HL-60 (cell line): ENCODE measurements around the gene PYGB.

Experiments
- DNase-seq, 2 experiments: peaks; one replicate each; pipeline ENCODE4 v3.0.0-alpha.2; 2010 to 2020; ENCODE audit warnings: low read depth in 1 of 2, low spot score in 1 of 2
- H3K27ac ChIP-seq: fragments of 250-450 bp; sonication (Bioruptor Pico); replicated peaks from 2 replicates; pipeline ENCODE4 v1.5.1; 2020; ENCODE audit warnings: mild to moderate bottlenecking, moderate library complexity
- H3K27me3 ChIP-seq: fragments of 250-450 bp; sonication (Bioruptor Pico); 2 replicates; pipeline ENCODE4 v1.5.1; 2021; ENCODE audit warnings: mild to moderate bottlenecking, moderate library complexity; ENCODE audit not compliant: insufficient read depth, poor library complexity, severe bottlenecking
- H3K4me3 ChIP-seq: replicated peaks from 2 replicates; pipeline ENCODE4 v1.5.1; 2011; ENCODE audit warnings: mild to moderate bottlenecking, control low read depth, low read length; ENCODE audit not compliant: insufficient read depth
- CTCF ChIP-seq: IDR thresholded peaks from one replicate; pipeline ENCODE4 v1.5.1; 2011; ENCODE audit warnings: low read length, control low read depth, inconsistent platforms; ENCODE audit not compliant: insufficient read depth
- GABPA ChIP-seq: IDR thresholded peaks from 2 replicates; pipeline ENCODE4 v1.6.1; 2012; ENCODE audit warnings: low read depth
- POLR2AphosphoS5 ChIP-seq: IDR thresholded peaks from 2 replicates; pipeline ENCODE4 v1.6.1; 2012; ENCODE audit warnings: low read depth
- REST ChIP-seq: IDR thresholded peaks from 2 replicates; pipeline ENCODE4 v1.6.1; 2012; ENCODE audit warnings: low read depth; ENCODE audit not compliant: insufficient replicate concordance
- SPI1 ChIP-seq: IDR thresholded peaks from 2 replicates; pipeline ENCODE4 v1.6.1; 2012; ENCODE audit warnings: low read depth, mild to moderate bottlenecking, borderline replicate concordance

The PYGB gene

GRCh38 chr20:25207960-25208534, 39.8 kb upstream of the PYGB start:
- TF ChIP-seq REST (no peak), CTCF (no peak), GABPA (no peak), SPI1 (no peak), POLR2AphosphoS5 (no peak)
- no peak for DNase-seq
- H3K27ac ChIP-seq: no peak overlapping the region
- H3K27me3 ChIP-seq: no peaks in the 10 kb centered on the region
- no peak overlapping the region for H3K4me3 ChIP-seq

- no peak overlapping the region for H3K27ac ChIP-seq
- TF ChIP-seq SPI1 (no peak), GABPA (no peak), POLR2AphosphoS5 (no peak), REST (no peak), CTCF (no peak)
- no peak overlapping the region for H3K4me3 ChIP-seq
- no peaks in the 10 kb centered on the region for H3K27me3 ChIP-seq
- DNase-seq: no peak
Measured at GRCh38 chr20:25209400-25209799, 38.5 kb upstream of the PYGB start.

- Histone ChIP-seq H3K4me3 (no peak overlapping the region), H3K27me3 (no peaks in the 10 kb centered on the region), H3K27ac (no peak overlapping the region)
- TF ChIP-seq CTCF: no peak
- no peak for TF ChIP-seq SPI1
- TF ChIP-seq POLR2AphosphoS5: no peak
- no peak for TF ChIP-seq GABPA
- no peak for TF ChIP-seq REST
- DNase-seq: no peak
Measured at GRCh38 chr20:25209911-25210310, 38.0 kb upstream of the PYGB start.
